ENCODE results near the gene VAV3. TPM values are rescaled to one million over a fixed set of nuclear protein-coding genes. Genes with fewer than 3 reads are reported as not detected.

VAV3 gene
- total and polyA plus RNA-seq, 5 experiments from 2014 or later = 2.2 to 13.1 (median 2.9) TPM

DNA sequence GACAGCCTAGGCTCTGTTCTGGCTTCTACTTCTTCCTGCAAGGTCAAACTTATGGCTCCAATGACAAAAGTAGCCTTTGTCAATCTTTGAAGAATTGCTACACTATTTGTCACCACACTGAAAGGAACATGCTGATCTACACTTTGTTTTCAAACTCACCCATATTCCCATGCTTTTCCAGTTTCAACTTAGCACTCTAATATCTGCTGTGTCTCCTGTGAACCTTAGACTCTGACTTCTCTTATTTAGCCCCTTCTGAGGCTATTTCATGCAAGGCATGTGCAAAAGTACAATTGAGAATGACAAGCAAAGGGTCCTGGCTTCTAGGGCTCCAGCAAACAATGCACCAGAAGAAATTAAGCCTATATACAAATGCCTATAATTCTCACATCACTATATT lies 374.9 kb downstream of the VAV3 start:
- DNase-seq (no peak), ATAC-seq (no peak)
- H3K4me1 Mint-ChIP-seq = peaks cover 0 to 11% (median 0%) of the 10 kb centered on the region in 4 donors
- no peaks in the 10 kb centered on the region for H3K27me3 Mint-ChIP-seq
- POLR2A ChIA-PET = no interaction called here
- no peak overlapping the region for H3K4me3 Mint-ChIP-seq
- peaks cover 0 to 3% (median 0%) of the 10 kb centered on the region in 9 donors for H3K9me3 Mint-ChIP-seq
- no peak overlapping the region for H3K27ac Mint-ChIP-seq
- peaks cover 4 to 27% (median 8%) of the 10 kb centered on the region in 3 donors for H3K36me3 Mint-ChIP-seq

DNA sequence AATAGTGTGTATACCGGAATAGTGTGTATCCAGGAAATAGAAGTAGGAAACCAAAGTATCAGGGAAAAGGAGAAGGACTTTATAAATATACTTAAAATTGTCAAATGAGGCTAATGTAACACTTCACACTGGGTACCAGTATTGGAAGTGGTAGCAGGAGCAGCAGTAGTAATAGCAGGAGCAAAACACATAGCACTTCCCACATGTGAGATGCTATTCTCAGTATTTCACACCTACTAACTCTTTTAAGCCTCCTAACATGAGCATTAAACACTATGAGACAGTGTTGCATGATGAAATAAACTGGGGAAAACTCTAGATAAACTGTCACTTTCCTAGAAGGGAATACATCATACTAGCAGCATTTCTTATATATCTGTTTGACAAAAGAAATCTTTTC lies 376.7 kb downstream of the VAV3 start:
- DNase-seq (no peak), ATAC-seq (no peak)
- POLR2A ChIA-PET = no interaction called here
- H3K4me1 Mint-ChIP-seq = peaks cover 0 to 2% (median 0%) of the 10 kb centered on the region in 4 donors
- H3K36me3 Mint-ChIP-seq = peaks cover 4 to 21% (median 8%) of the 10 kb centered on the region in 3 donors
- H3K27me3 Mint-ChIP-seq = no peaks in the 10 kb centered on the region
- peaks cover 0 to 3% (median 0%) of the 10 kb centered on the region in 9 donors for H3K9me3 Mint-ChIP-seq
- no peak overlapping the region for H3K27ac Mint-ChIP-seq
- no peak overlapping the region for H3K4me3 Mint-ChIP-seq

GRCh38 chr1:107575226-107575625 lies 389.8 kb downstream of the VAV3 start:
- no peak overlapping the region for H3K27ac Mint-ChIP-seq

GRCh38 chr1:107574044-107574443 lies 390.9 kb downstream of the VAV3 start:
- ATAC-seq (no peak), DNase-seq (no peak)
- Mint-ChIP-seq H3K9me3 (peaks cover 0 to 3% (median 0%) of the 10 kb centered on the region in 9 donors), H3K4me1 (no peaks in the 10 kb centered on the region), H3K4me3 (no peak overlapping the region), H3K27ac (no peak overlapping the region), H3K27me3 (no peaks in the 10 kb centered on the region), H3K36me3 (peaks cover 8 to 15% (median 14%) of the 10 kb centered on the region in 3 donors)
- POLR2A ChIA-PET = no interaction called here

More at GRCh38 chr1:107575226-107575625, 389.8 kb downstream of the VAV3 start:
- no peak overlapping the region for H3K4me3 Mint-ChIP-seq
- no peaks in the 10 kb centered on the region for H3K9me3 Mint-ChIP-seq
- ATAC-seq (no peak), DNase-seq (no peak)
- H3K27me3 Mint-ChIP-seq = no peaks in the 10 kb centered on the region
- H3K36me3 Mint-ChIP-seq = peaks cover 3 to 15% (median 14%) of the 10 kb centered on the region in 3 donors
- POLR2A ChIA-PET = no interaction called here
- peaks cover 0 to 2% (median 0%) of the 10 kb centered on the region in 4 donors for H3K4me1 Mint-ChIP-seq

- DNase-seq (no peak), ATAC-seq (no peak)
- H3K27me3 Mint-ChIP-seq = no peaks in the 10 kb centered on the region
- POLR2A ChIA-PET = no interaction called here
- no peak overlapping the region for H3K27ac Mint-ChIP-seq
- no peaks in the 10 kb centered on the region for H3K4me1 Mint-ChIP-seq
- no peak overlapping the region for H3K4me3 Mint-ChIP-seq
- H3K36me3 Mint-ChIP-seq = peaks cover 8 to 12% (median 11%) of the 10 kb centered on the region in 3 donors
- peaks cover 0 to 3% (median 0%) of the 10 kb centered on the region in 9 donors for H3K9me3 Mint-ChIP-seq
Measured at GRCh38 chr1:107572674-107573211, 392.2 kb downstream of the VAV3 start.

DNA sequence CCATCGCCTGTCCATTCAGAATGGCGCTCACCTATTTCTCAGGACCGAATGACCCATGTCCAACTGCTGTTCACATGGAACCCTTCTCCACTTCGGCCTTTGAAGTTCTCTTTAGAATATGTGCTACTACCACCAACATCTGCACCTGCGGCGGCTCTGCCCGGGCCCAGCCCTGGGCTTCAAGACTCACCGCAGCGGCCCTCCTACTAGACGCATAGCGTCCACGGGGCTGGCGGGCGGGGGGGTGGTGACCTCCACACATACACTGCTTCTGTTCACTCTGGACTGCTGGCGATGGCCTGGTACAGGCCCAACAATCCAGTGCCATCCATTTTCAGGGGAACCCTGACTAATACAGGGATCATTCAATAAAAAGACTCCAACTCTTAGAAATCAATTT lies 394.2 kb downstream of the VAV3 start:
- POLR2A ChIA-PET = no interaction called here
- Mint-ChIP-seq H3K9me3 (peaks cover 0 to 3% (median 0%) of the 10 kb centered on the region in 9 donors), H3K4me1 (no peaks in the 10 kb centered on the region), H3K27ac (no peak overlapping the region), H3K36me3 (peaks cover 8 to 12% (median 11%) of the 10 kb centered on the region in 3 donors), H3K4me3 (no peak overlapping the region), H3K27me3 (no peaks in the 10 kb centered on the region)
- DNase-seq (peak in 1 of 10 donors; percentile 0), ATAC-seq (no peak)

- Mint-ChIP-seq H3K4me3 (no peak overlapping the region), H3K27me3 (peaks cover 0 to 2% (median 0%) of the 10 kb centered on the region in 5 donors), H3K9me3 (no peaks in the 10 kb centered on the region), H3K27ac (no peak overlapping the region), H3K4me1 (no peaks in the 10 kb centered on the region), H3K36me3 (no peaks in the 10 kb centered on the region)
- ATAC-seq (no peak), DNase-seq (no peak)
- POLR2A ChIA-PET = no interaction called here
Measured at GRCh38 chr1:107563441-107563840, 401.5 kb downstream of the VAV3 start.

DNA sequence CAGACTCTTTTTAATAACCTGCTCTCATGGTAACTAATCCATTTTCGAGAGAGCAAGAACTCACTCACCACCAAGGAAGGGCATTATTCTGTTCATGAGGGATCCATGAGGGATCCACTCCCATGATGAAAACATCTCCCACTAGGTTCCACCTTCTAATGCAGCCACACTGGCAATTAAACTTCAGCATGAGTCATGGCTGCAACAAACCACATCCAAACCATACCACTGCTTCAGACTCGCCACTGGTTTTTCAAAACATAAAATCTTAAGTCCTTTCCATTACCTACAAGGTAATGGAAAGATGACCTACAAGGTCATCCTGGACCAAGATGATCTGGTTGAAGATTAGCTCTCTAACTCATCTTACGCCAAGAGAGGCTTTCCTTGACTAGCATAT lies 405.1 kb downstream of the VAV3 start:
- POLR2A ChIA-PET = no interaction called here
- no peaks in the 10 kb centered on the region for H3K4me1 Mint-ChIP-seq
- DNase-seq (no peak), ATAC-seq (no peak)
- H3K4me3 Mint-ChIP-seq = no peak overlapping the region
- peaks cover 0 to under 1% (median 0%) of the 10 kb centered on the region in 5 donors for H3K27me3 Mint-ChIP-seq
- H3K27ac Mint-ChIP-seq = no peak overlapping the region
- H3K36me3 Mint-ChIP-seq = no peaks in the 10 kb centered on the region
- no peaks in the 10 kb centered on the region for H3K9me3 Mint-ChIP-seq

- DNase-seq (no peak), ATAC-seq (no peak)
- Mint-ChIP-seq H3K4me1 (no peaks in the 10 kb centered on the region), H3K27me3 (peaks cover 0 to 3% (median 0%) of the 10 kb centered on the region in 5 donors), H3K27ac (no peak overlapping the region), H3K9me3 (no peaks in the 10 kb centered on the region), H3K36me3 (no peaks in the 10 kb centered on the region), H3K4me3 (no peak overlapping the region)
- POLR2A ChIA-PET = no interaction called here
Measured at GRCh38 chr1:107557095-107557494, 407.9 kb downstream of the VAV3 start.

GRCh38 chr1:107555578-107555977 lies 409.4 kb downstream of the VAV3 start:
- POLR2A ChIA-PET = no interaction called here
- DNase-seq (no peak), ATAC-seq (no peak)
- Mint-ChIP-seq H3K27ac (no peak overlapping the region), H3K36me3 (no peaks in the 10 kb centered on the region), H3K4me1 (no peaks in the 10 kb centered on the region), H3K4me3 (no peak overlapping the region), H3K9me3 (no peaks in the 10 kb centered on the region), H3K27me3 (peaks cover 0 to 3% (median 0%) of the 10 kb centered on the region in 5 donors)

- no peak for DNase-seq
- Mint-ChIP-seq H3K27ac (no peak overlapping the region), H3K27me3 (peaks cover 0 to 3% (median 0%) of the 10 kb centered on the region in 5 donors), H3K36me3 (no peaks in the 10 kb centered on the region), H3K4me3 (no peak overlapping the region), H3K4me1 (no peaks in the 10 kb centered on the region), H3K9me3 (no peaks in the 10 kb centered on the region)
- ATAC-seq = no peak
- POLR2A ChIA-PET = no interaction called here
Measured at GRCh38 chr1:107552781-107553180, 412.2 kb downstream of the VAV3 start.

- Mint-ChIP-seq H3K4me3 (no peak overlapping the region), H3K27me3 (peaks cover 0 to 3% (median 0%) of the 10 kb centered on the region in 5 donors), H3K36me3 (no peaks in the 10 kb centered on the region), H3K27ac (no peak overlapping the region), H3K4me1 (no peaks in the 10 kb centered on the region), H3K9me3 (no peaks in the 10 kb centered on the region)
- DNase-seq = no peak
- POLR2A ChIA-PET = no interaction called here
- ATAC-seq = no peak
Measured at GRCh38 chr1:107551456-107551855, 413.5 kb downstream of the VAV3 start.

DNA sequence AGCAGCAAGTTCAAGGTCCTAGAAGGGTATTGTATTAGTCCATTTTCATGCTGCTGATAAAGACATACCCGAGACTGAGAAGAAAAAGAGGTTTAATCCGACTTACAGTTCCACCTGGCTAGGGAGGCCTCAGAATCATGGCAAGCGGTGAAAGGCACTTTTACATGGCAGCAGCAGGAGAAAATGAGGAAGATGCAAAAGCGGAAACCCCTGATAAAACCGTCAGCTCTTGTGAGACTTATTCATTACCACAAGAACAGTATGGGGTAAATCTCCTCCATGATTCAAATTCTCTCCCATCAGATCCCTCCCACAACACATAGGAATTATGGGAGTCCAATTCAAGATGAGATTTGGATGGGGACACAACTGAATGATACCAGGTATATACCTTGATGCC lies 414.6 kb downstream of the VAV3 start:
- Mint-ChIP-seq H3K36me3 (no peaks in the 10 kb centered on the region), H3K27ac (no peak overlapping the region), H3K4me3 (no peak overlapping the region), H3K9me3 (no peaks in the 10 kb centered on the region), H3K27me3 (peaks cover 0 to 3% (median 0%) of the 10 kb centered on the region in 5 donors), H3K4me1 (no peaks in the 10 kb centered on the region)
- no peak for ATAC-seq
- no peak for DNase-seq
- POLR2A ChIA-PET = no interaction called here

DNA sequence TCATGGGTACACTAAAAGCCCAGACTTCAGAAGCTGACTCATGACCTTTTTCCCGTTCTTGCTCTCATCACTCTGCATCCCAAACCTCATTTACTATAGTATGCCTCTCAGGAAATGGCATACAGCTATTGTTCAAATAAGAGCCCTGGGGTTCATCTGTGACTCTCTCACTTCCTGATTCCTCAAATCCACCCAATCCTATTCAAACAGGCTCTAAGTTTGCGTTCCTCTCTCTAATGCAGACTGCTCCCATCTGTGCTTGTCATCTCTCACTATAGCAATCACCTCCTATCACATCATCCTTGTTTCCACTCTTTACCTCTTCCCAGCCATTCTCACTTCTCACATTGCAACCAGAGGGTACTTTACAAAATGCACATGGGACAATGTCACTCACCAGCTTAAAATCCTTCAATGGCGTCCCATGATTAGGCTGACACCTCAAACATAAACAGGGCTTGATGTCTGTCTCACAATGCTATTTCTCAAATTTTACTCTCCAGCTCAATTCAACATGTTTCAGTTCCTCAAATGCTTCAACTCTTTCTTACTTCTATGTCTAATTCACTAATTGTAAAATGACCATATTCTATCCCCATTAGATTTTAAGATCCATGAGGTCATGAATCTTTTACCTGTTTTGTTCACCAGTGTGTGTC lies 415.7 kb downstream of the VAV3 start:
- no peaks in the 10 kb centered on the region for H3K36me3 Mint-ChIP-seq
- H3K27ac Mint-ChIP-seq = no peak overlapping the region
- no peak overlapping the region for H3K4me3 Mint-ChIP-seq
- H3K4me1 Mint-ChIP-seq = no peaks in the 10 kb centered on the region
- no peaks in the 10 kb centered on the region for H3K9me3 Mint-ChIP-seq
- no peak for ATAC-seq
- H3K27me3 Mint-ChIP-seq = peaks cover 0 to 1% (median 0%) of the 10 kb centered on the region in 5 donors
- POLR2A ChIA-PET = no interaction called here
- DNase-seq = no peak
